Renal cortical epithelial cell (primary cell): ENCODE data around the gene DCLK1. TPM values are rescaled to one million over a fixed set of nuclear protein-coding genes. Genes with fewer than 3 reads are reported as not detected.

Source experiments
- DNase-seq: peaks from one replicate; pipeline ENCODE4 v3.0.0-alpha.2; 2011; ENCODE audit warnings: low read depth
- total RNA-seq: library from RNA; depleted of rRNA; stranded (reverse); fragments of >200 nt; gene quantifications from 2 replicates; pipeline ENCODE4 v1.2.3, GENCODE V29; 2014

DCLK1 gene
- total RNA-seq, 1 donor from 2014 or later: 12.0 TPM

- DNase-seq: no peak
Observed at GRCh38 chr13:35947315-35947714, 183.9 kb downstream of the DCLK1 start.

GRCh38 chr13:35945368-35945767 lies 185.8 kb downstream of the DCLK1 start:
- DNase-seq: no peak

GRCh38 chr13:35941374-35941773 lies 189.8 kb downstream of the DCLK1 start:
- DNase-seq: no peak

- no peak for DNase-seq
Observed at GRCh38 chr13:35940734-35941133, 190.4 kb downstream of the DCLK1 start.

- DNase-seq: no peak
Observed at GRCh38 chr13:35936246-35936978, 194.8 kb downstream of the DCLK1 start.

GRCh38 chr13:35930665-35931631 lies 200.2 kb downstream of the DCLK1 start:
- DNase-seq: peak; percentile 59

GRCh38 chr13:35927567-35928021 lies 203.6 kb downstream of the DCLK1 start:
- DNase-seq: peak; percentile 84

GRCh38 chr13:35926859-35927530 lies 204.2 kb downstream of the DCLK1 start:
- peak; percentile 9 for DNase-seq

- DNase-seq: no peak
Observed at GRCh38 chr13:35925669-35926068, 205.5 kb downstream of the DCLK1 start.

GRCh38 chr13:35923347-35923746 lies 207.8 kb downstream of the DCLK1 start:
- peak; percentile 56 for DNase-seq

GRCh38 chr13:35920816-35921215 lies 210.4 kb downstream of the DCLK1 start:
- no peak for DNase-seq

GRCh38 chr13:35917942-35918645 lies 213.1 kb downstream of the DCLK1 start:
- peak; percentile 31 for DNase-seq

- DNase-seq: peak; percentile 23
Observed at GRCh38 chr13:35917252-35917941, 213.8 kb downstream of the DCLK1 start.

- DNase-seq: no peak
Observed at GRCh38 chr13:35916146-35916545, 215.0 kb downstream of the DCLK1 start.

GRCh38 chr13:35914662-35915061 lies 216.5 kb downstream of the DCLK1 start:
- DNase-seq: no peak

- no peak for DNase-seq
Observed at GRCh38 chr13:35912841-35913240, 218.3 kb downstream of the DCLK1 start.

GRCh38 chr13:35909837-35910540 lies 221.2 kb downstream of the DCLK1 start:
- no peak for DNase-seq

- no peak for DNase-seq
Observed at GRCh38 chr13:35909091-35909490, 222.1 kb downstream of the DCLK1 start.

- DNase-seq: no peak
Observed at GRCh38 chr13:35908226-35908625, 223.0 kb downstream of the DCLK1 start.

GRCh38 chr13:35906636-35907035 lies 224.5 kb downstream of the DCLK1 start:
- no peak for DNase-seq
